ENCODE data around the gene FXYD2. TPM values are rescaled to one million over a fixed set of nuclear protein-coding genes. Genes with fewer than 3 reads are reported as not detected.

FXYD2 gene
- total RNA-seq, 2 experiments from 2014 or later: 8.3 to 8.8 TPM

- DNase-seq: no peak
- H3K4me3 Mint-ChIP-seq: no peak overlapping the region
- H3K9me3 Mint-ChIP-seq: no peaks in the 10 kb centered on the region
- H3K4me1 Mint-ChIP-seq: peaks cover 33% of the 10 kb centered on the region
- no peaks in the 10 kb centered on the region for H3K27me3 Mint-ChIP-seq
- no peaks in the 10 kb centered on the region for H3K36me3 Mint-ChIP-seq
- H3K27ac Mint-ChIP-seq: no peak overlapping the region
Observed at GRCh38 chr11:117832511-117832910, 8.0 kb upstream of the FXYD2 start.

DNA sequence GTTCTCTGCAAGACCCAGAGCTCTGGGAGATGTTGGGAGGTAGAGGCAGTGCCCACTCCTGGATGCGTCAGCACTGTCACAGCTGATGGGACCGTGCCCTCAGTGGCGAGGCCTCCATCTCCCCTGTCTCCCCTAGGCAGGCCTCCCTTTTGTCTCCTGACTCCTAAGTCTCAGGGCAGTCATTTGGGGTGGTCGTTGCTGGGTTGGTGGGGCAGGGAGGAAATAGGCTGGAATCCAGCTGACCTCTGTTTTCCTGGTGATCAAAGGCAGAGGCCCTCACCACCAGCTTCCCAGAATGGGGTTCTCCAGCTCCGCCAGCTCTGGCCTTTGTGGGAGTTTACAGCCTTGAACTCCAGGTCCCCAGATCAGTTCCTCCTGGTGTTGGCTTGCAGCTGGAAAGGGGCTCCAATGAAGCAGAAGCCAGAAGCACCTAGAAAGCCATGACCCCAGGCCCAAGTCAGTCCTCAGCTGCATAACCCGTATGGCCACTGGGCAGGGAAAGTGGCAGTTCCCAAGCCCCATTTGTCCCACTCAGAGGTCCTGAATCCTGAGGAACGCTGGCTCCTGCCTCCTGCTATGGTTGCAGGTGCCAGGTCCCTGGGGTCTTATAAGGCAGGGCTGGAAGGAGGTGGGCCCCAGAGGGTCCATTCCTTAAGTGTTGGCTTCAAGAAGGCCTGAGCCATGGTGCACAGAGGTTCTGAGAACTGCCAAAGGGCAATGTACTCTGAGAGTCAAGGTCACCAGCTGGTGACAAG is 7.3 kb upstream of the FXYD2 start:
- no peaks in the 10 kb centered on the region for H3K36me3 Mint-ChIP-seq
- H3K4me3 Mint-ChIP-seq: no peak overlapping the region
- H3K27ac Mint-ChIP-seq: no peak overlapping the region
- no peaks in the 10 kb centered on the region for H3K9me3 Mint-ChIP-seq
- peaks cover 34% of the 10 kb centered on the region for H3K4me1 Mint-ChIP-seq
- H3K27me3 Mint-ChIP-seq: no peaks in the 10 kb centered on the region
- no peak for DNase-seq

- Mint-ChIP-seq H3K36me3 (no peaks in the 10 kb centered on the region), H3K9me3 (no peaks in the 10 kb centered on the region), H3K27ac (peak overlapping the region; percentile 74), H3K4me1 (peaks cover 36% of the 10 kb centered on the region), H3K27me3 (no peaks in the 10 kb centered on the region), H3K4me3 (no peak overlapping the region)
- no peak for DNase-seq
Observed at GRCh38 chr11:117830674-117831351, 6.3 kb upstream of the FXYD2 start.

DNA sequence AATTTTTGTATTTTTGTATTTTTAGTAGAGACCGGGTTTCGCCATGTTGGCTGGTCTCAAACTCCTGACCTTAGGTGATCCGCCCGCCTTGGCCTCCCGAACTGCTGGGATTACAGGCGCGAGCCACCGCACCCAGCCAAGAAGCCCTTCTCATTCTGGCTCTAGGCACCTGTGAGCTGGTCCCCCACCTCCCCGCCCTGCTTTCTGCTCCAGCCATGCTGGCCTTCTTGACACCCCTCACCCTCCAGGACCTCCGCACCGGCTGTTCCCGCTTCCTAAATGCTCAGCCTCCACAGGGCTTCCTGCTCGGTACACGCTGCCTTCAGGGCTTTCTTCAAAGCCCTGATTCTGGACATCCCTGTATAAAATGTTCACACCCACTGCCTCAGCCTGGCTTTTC is 5.5 kb upstream of the FXYD2 start:
- Mint-ChIP-seq H3K4me1 (peaks cover 38% of the 10 kb centered on the region), H3K36me3 (no peaks in the 10 kb centered on the region), H3K9me3 (no peaks in the 10 kb centered on the region), H3K27me3 (no peaks in the 10 kb centered on the region), H3K27ac (peak overlapping the region; percentile 74), H3K4me3 (peak overlapping the region; percentile 24)
- no peak for DNase-seq

DNA sequence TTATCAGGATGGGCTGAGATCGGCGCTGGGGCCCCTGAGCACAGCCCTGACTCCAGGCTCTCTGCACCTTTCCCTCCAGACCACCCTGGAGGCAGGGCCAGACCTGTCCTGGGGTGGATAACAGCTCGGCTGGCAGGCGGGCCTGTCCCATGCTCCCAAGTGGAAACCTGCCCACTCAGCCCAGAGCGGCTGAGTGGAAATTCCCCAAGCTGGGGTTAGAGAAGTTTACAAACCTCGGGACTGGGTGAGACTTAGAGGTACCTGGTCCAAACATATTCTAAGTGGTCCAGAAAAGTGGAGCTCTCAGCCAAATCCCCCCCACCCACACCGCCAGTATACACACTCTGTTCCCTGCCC is 4.8 kb upstream of the FXYD2 start:
- Mint-ChIP-seq H3K27ac (peak overlapping the region; percentile 84), H3K36me3 (no peaks in the 10 kb centered on the region), H3K4me1 (peaks cover 45% of the 10 kb centered on the region), H3K9me3 (no peaks in the 10 kb centered on the region), H3K4me3 (peak overlapping the region; percentile 16), H3K27me3 (no peaks in the 10 kb centered on the region)
- peak; percentile 25 for DNase-seq

DNA sequence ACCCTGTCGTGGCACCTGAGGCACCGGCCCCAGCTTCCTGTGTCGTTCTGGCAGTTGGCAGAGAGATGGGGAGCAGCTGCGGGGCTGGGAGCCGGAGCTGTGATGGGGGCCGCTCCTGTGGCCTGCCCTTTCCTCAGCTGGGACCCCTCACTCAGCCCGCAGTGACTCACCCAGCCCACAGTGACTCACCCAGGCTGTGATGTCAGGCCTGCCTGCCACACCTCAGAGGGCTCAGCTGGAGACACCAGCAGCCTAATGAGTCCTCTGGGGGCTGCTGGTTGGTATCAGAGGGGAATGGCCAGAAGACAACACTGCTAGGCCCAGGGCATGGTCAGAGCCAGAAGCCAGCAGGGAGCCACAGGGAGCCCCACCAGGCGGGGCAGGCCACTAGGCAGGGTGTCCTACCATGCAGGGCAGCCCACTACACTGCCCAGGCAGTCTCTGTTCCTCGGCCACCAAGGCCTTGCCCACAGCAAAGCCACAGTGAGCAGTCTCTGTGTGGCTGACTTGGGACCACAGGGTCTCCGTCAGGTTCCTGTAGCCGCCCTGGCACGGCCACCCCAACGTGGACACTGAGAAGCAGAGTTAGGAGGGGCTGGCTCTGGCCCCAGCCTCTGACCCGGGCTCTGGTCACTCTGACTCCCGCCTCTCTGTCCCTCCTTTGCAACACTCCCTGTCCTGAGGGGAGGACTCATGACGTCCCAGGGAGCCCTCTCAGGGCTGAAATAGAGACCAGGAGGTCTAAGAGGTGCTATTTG is 4.2 kb upstream of the FXYD2 start:
- DNase-seq: peak; percentile 93
- no peaks in the 10 kb centered on the region for H3K27me3 Mint-ChIP-seq
- H3K36me3 Mint-ChIP-seq: no peaks in the 10 kb centered on the region
- peak overlapping the region; percentile 84 for H3K27ac Mint-ChIP-seq
- peaks cover 51% of the 10 kb centered on the region for H3K4me1 Mint-ChIP-seq
- H3K9me3 Mint-ChIP-seq: no peaks in the 10 kb centered on the region
- H3K4me3 Mint-ChIP-seq: peak overlapping the region; percentile 27

- Mint-ChIP-seq H3K4me1 (peaks cover 60% of the 10 kb centered on the region), H3K4me3 (peak overlapping the region; percentile 47), H3K9me3 (no peaks in the 10 kb centered on the region), H3K27me3 (no peaks in the 10 kb centered on the region), H3K27ac (peak overlapping the region; percentile 84), H3K36me3 (no peaks in the 10 kb centered on the region)
- DNase-seq: no peak
Observed at GRCh38 chr11:117827521-117828511, 3.3 kb upstream of the FXYD2 start.

- Mint-ChIP-seq H3K9me3 (no peaks in the 10 kb centered on the region), H3K4me3 (no peak overlapping the region), H3K27ac (no peak overlapping the region), H3K27me3 (no peaks in the 10 kb centered on the region), H3K36me3 (no peaks in the 10 kb centered on the region), H3K4me1 (peaks cover 64% of the 10 kb centered on the region)
- DNase-seq: no peak
Observed at GRCh38 chr11:117826832-117827231, 2.3 kb upstream of the FXYD2 start.

GRCh38 chr11:117826190-117826570 is 1.6 kb upstream of the FXYD2 start:
- H3K27ac Mint-ChIP-seq: no peak overlapping the region

GRCh38 chr11:117825538-117826189 is 1.1 kb upstream of the FXYD2 start:
- H3K4me3 Mint-ChIP-seq: no peak overlapping the region
- peaks cover 61% of the 10 kb centered on the region for H3K4me1 Mint-ChIP-seq
- peak overlapping the region; percentile 3 for H3K27ac Mint-ChIP-seq
- no peak for DNase-seq
- no peaks in the 10 kb centered on the region for H3K9me3 Mint-ChIP-seq
- no peaks in the 10 kb centered on the region for H3K27me3 Mint-ChIP-seq
- no peaks in the 10 kb centered on the region for H3K36me3 Mint-ChIP-seq

More at GRCh38 chr11:117826190-117826570, 1.6 kb upstream of the FXYD2 start:
- no peak for DNase-seq
- H3K36me3 Mint-ChIP-seq: no peaks in the 10 kb centered on the region
- H3K4me3 Mint-ChIP-seq: no peak overlapping the region
- no peaks in the 10 kb centered on the region for H3K9me3 Mint-ChIP-seq
- peaks cover 66% of the 10 kb centered on the region for H3K4me1 Mint-ChIP-seq
- no peaks in the 10 kb centered on the region for H3K27me3 Mint-ChIP-seq

GRCh38 chr11:117823946-117824420 is 561 bp downstream of the FXYD2 start:
- H3K36me3 Mint-ChIP-seq: no peaks in the 10 kb centered on the region
- no peaks in the 10 kb centered on the region for H3K9me3 Mint-ChIP-seq
- peaks cover 54% of the 10 kb centered on the region for H3K4me1 Mint-ChIP-seq
- peak overlapping the region; percentile 84 for H3K27ac Mint-ChIP-seq
- DNase-seq: peak; percentile 40
- H3K27me3 Mint-ChIP-seq: no peaks in the 10 kb centered on the region
- peak overlapping the region; percentile 13 for H3K4me3 Mint-ChIP-seq

- Mint-ChIP-seq H3K9me3 (peaks cover under 1% of the 10 kb centered on the region), H3K4me1 (peaks cover 54% of the 10 kb centered on the region), H3K4me3 (peak overlapping the region; percentile 13), H3K36me3 (peaks cover under 1% of the 10 kb centered on the region), H3K27me3 (no peaks in the 10 kb centered on the region), H3K27ac (peak overlapping the region; percentile 84)
- DNase-seq: peak; percentile 50
Observed at GRCh38 chr11:117823294-117823945, 1.1 kb downstream of the FXYD2 start.

Data from activated naive CD8-positive, alpha-beta T cell treated with anti-CD3 and anti-CD28 coated beads for 36 hours (primary cell).